HT-29 (cell line): ENCODE data around the gene ARHGDIG. TPM values are rescaled to one million over a fixed set of nuclear protein-coding genes. Genes with fewer than 3 reads are reported as not detected.
"Not testable (repeated sequence)": the region's sequence is repeated elsewhere in the genome, so short reads cannot be mapped to it uniquely, and the experiment has no call there.

Source experiments
- DNase-seq: peaks from one replicate; pipeline ENCODE4 v3.0.0-alpha.2; 2015; ENCODE audit warnings: low spot score
- total RNA-seq: library from RNA; depleted of rRNA; stranded (reverse); fragments of >200 nt; shearing (Covaris generic); gene quantifications from 2 replicates; pipeline ENCODE4 v1.2.3, GENCODE V29; 2014

Gene ARHGDIG
- total RNA-seq, 1 experiment from 2014 or later, result 52.0 TPM

DNA sequence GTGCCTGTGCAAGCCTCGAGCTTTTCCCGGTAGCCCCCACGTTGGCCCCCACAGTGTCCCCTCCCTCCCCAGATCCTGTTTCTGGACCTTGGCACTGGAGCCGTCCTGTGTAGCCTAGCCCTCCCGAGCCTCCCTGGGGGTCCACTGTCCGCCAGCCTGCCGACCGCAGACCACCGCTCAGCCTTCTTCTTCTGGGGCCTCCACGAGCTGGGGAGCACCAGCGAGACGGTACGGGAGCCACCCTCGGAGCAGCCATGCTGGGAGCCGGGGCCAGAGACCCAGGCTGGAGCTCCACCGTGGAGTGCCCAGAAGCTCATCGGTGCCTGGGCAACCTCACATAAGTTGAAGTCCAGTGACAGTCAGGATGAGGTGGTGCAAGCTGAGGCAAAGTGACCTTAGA, 16.4 kb upstream of the ARHGDIG start:
- DNase-seq, result no peak

DNA sequence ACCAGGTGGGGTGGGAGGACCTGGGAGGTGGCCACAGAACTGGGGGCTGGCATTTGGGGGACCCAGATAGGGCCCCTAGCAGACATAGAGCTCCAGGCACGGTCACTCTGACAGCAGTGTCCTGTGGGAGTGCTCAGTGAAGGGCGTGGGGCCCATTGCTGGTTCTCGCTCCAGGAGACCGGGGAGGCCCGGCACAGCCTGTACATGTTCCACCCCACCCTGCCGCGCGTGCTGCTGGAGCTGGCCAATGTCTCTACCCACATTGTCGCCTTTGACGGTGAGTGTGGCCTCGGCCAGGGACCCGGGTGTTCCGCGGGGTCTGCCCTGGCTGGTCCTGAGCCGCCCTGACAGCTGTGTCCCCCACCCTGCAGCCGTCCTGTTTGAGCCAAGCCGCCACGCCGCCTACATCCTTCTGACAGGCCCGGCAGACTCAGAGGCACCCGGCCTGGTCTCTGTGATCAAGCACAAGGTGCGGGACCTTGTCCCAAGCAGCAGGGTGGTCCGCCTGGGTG, 15.9 kb upstream of the ARHGDIG start:
- DNase-seq, result no peak

DNA sequence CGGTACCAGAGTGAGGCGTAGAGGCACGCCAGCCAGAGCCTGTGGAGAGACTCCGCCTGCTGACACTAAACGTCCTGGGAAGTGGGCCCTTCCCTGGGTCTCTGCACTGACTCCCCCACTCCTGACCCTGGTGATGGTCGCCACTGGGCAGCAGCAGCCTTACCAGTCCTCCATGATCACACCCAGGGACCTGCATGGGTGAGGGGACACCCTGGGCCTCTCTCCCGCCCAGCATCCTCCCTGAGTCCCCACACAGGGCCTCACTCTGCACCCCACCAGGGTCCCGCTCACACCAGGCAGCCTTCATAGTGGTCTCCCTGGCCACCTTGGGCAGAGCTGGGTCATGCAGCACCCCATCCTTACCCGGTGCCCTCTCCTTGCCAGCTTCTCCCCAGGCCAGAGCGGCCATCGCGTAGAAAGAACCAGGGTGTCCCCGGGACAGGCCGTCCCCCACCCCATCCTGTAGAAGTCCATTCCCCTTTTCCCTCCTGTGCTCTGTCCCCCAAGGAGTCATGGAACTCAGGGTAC, 15.3 kb upstream of the ARHGDIG start:
- no peak for DNase-seq

DNA sequence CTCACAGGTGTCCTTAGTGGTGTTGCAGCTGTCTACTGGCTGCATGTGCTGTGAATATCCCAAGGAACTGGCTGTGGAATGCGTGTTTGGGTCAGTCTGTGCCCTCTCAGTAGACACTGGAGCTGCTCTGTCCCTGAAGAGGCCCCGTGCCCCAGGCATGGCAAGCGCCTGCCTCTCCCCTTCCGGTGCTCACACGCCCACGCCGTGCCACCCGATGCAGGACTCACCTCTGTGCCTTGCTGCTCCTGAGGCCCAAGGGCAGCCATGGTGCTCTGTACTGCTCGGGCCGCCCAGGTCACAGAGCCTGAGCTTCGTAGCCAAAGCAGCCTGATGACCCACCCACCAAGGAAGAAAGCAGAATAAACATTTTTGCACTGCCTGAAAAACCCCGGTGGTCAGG, 14.7 kb upstream of the ARHGDIG start:
- DNase-seq, result peak; percentile 44

- no peak for DNase-seq
Observed at GRCh38 chr16:266258-267164, 13.9 kb upstream of the ARHGDIG start.

GRCh38 chr16:267562-267961, 12.8 kb upstream of the ARHGDIG start:
- DNase-seq, result not testable (repeated sequence)

DNA sequence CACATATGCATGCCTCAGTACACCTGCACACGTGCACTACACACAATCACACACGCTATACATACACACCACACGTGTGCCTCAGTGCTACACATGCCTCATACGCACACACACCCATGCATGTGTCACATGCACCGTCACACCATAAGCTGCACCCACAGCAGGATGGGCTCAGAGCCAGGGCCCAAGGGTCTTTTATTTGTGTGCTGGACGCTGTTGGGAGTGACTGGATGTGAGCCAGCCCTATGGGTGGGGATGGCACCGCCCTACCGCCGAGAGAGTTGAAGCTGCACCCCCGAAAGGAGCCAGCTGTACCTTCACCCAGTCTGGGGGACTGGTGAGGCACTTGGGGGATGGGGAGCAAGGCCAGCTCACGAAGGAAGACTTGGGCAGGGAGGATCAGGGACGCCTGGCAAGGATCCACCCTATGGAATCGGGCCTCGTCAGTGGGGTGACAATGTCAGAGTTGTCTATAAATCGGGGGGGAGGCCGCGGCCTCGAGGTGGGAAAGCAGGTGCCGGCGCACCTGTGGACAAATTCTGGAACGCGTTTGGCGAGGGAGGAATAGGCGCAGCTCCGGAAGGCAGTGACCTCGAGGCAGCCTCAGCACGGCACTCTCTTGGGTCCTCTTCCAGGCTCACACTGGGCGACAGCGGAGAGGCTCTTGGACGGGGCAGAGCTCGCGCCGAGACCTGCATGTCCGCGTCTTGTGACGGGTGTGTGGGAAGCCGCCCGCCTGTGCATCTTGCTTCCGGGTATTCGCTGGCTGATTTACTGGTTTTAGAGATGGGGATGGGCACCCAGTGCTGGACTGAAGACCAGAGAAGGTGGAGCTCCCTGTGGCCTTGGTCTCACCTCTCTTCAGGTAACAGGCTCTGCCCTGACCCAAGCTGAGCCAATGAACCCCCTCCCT, 12.0 kb upstream of the ARHGDIG start:
- peak; percentile 72 for DNase-seq

GRCh38 chr16:269061-269796, 11.2 kb upstream of the ARHGDIG start:
- DNase-seq, result no peak

DNA sequence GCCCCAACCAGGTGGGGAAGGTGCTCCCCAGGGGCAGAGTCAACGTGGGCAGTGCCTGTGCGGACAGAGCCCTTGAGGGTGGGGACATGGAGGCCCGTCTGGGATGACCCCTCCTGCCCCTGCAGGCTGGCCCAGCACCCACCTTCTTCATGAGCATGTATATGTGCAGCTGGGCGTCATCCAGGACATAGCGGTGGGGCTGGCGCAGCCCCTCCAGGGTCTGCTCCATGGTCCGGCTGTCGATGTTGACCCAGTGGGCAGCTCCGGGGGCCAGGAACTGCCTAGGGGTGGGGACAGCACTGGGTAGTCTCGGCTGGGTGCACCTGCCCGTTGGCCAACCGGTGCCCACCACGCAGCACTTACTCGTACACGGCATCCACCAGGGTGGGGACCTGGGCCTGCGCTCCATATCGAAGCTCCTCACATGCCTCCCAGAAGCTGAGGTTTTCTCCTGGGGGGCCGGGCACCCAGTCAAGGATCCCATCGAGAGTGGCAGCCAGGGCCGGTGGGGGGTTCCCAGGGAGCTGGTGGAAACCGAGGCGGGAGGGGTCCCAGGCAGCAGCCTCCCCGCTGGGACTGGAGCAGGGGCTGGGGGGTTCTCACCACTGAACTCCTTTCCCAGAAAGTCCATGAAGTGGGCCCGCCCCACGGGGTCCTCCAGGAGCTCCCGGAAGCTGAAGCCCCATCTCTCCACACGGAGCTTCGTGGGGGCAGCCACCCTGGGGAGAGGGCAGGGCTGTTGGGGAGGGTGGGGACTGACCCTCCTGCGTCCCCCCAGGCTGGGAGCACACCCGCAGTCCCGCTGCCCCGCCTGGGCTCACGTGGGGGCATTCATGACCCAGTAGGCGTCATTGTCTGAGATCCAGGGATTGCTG, 9.8 kb upstream of the ARHGDIG start:
- no peak for DNase-seq

DNA sequence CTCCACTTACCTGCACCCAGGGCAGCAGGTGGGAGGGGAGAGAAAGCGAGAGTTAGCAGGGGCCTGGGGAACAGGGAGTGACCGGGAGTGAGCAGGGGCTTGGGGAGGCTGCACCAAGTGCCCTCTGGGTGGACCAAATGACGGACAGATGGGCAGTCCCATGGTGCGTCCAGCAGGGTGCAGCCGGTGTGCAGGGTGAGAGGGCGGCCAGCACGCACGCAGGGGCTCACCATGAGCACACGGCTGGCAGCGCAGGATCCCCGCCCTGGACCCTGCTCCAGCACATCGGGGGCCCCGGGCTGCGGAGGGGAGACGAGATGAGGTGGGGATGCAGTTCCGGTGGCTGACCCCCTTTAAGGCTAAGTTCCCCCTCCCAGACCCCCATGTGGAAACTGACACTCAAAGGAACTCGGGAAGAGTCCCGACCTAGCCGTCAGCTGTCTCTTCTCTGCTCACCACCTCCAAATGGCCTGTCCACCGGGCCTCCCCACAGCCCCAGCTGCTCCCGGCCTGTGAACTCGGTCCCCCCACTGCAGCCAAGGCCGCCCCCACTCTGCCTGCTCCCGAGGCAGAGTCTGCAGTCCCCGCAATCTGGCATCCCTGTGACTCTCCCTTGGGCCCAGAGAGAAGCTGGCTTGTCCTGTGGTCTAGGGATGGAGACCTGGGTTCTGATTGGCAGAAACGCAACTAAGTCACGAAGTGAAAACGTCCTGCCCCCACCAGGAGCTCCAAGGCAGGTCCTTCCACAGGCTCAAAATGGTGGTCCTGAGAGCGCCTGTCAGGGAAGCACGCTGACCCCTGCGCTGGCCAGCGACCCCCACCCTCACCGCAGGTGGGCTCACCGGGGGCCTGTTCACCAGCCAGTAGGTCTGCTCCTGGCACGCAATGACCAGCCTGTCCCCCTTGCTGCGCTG, 7.5 kb upstream of the ARHGDIG start:
- no peak for DNase-seq

DNA sequence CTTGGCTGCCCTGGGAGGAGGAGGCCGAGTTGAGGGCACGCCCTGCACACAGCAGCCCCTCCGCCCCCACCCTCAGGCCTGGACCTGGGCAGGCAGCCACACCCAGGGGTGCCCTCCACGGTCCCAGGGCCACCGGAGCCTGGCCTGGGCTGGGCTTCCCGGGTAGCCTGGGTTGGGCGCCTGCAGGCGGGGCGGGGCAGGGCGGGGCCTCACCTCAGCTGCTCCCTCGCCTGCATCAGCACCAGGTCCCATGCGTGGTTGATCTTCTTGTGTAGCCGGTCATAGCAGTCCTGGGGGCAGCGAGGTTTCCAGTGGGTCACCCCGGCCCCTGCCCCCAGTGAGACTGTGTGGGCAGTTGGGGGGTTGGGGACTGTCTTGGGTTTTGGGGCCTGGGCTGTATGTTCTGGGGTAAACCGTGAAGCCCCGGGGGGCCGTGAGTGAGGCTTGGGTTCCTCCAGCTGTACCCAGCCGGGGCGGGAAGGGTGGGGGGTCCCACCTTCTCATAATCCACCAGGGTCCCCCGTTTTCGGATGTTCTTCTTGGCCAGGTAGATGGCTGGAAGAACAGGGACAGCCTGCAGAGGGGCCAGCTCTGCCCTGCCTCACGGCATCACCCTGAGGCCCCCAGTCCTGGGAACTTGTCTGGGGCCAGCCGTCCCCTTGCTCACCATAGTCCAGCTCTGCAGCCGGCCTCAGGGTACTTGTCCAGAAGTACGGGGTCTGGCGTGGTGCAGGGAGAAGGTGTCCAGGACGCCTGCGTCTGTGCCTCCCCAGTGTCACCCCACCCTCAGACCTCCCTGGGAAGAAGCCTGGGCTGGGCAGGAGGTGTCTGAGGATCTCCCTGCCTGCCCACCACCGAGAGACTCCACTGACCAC, 6.6 kb upstream of the ARHGDIG start:
- DNase-seq, result peak; percentile 29

DNA sequence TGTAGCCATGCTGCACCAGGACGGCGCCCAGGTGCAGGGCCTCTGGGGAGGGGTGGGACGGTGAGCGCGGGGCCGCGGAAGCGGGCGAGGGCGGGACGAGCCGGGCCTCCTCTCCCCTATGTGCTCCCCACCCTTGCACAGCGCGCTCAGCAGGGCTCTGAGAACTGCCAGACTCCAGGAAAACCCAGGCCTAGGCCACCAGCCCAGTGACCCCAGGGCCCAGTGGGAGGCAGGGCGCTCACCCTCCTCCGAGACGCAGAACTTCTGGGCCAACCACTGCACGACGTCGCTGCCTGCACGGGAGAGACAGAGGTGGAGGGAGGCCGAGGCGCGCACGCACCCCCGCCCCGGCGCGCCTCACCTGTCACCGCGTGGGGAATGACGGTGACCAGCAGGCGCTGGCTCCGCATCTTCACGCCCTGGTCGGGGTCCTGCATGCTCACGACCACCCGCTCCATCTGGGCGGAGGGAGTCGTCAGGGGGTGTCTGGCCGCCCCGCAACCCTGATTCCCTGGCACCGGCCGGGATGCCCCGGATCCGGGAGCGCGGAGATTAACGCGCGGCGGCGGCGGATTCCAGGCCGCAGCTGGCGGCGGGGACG, 5.2 kb upstream of the ARHGDIG start:
- peak; percentile 25 for DNase-seq

- no peak for DNase-seq
Observed at GRCh38 chr16:275786-276232, 4.6 kb upstream of the ARHGDIG start, which contains the start of gene RGS11. RGS11 (minus strand) TSS chr16:275944; CDS start chr16:275911, 33 bp downstream.

- no peak for DNase-seq
Observed at GRCh38 chr16:276426-277077, 3.8 kb upstream of the ARHGDIG start.

DNA sequence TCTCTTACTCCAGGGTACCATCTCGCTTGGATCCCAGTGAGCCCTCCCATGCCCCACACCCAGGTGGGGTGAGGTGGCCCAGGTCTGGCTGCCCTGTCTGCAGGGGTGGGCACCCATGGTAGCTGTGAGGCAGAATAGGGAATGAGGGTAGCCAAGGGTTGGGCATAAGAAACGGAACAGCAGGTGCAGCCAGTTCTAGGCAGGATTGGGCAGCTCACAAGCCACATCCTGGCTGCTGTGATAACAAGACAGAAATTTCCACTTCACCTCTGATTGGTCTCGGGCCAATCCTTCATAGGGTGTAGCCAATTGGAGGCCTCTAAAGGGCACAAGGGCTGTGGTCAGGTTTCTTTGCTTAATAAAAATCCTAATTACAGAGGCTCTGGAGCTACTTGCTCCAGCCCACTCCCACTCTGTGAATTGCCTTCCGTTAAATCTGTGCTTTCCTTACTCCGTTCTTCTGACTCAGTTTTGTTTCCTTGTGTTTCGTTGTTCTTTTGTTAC, 1.5 kb upstream of the ARHGDIG start:
- DNase-seq, result peak; percentile 72

DNA sequence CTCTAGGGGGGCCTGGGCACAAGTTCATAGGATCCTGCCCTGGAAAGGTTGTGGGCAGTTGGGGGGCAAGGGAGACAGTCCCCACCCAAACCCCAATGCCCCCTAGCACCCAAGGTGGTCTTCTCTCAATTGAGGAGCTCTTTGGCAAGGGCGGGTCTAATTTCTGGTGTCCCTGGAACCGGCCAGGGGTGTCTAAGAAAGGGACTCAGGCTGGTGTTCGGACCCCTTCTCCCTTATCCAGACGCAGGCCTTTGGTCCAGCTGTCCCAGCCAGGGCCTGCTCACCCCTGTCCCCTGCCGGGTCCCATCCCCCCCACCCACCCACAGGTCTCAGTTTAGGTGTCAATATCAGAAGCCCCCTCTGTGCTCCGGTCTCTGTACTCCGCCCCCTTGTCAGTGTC, 860 bp upstream of the ARHGDIG start:
- DNase-seq, result no peak

DNA sequence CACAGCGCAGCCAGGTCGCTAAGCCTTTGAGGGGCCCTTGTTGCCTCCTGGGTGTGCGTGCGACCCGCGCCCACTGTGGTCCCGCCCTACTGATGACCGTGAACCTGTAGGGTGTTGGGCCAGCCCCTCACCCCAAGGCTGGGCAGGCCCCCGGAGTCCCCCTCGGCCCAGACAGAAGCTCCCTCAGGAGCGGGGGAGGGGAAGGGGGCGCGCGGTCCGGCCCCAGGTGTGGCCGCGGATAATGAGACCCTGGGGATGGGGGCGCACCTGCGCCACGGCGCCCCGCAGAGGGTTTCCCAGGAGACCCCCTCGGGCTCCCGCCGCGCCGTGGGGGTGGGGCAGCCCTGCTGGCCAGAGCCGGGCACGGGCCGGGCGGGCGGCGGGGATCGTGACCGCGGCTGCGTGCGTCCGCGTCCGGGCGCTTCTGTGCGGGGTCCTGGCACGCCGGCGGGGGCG, 358 bp upstream of the ARHGDIG start:
- DNase-seq, result no peak
